Urinary bladder (tissue), 4 donors: ENCODE results near the gene BTRC. TPM values are rescaled to one million over a fixed set of nuclear protein-coding genes. Genes with fewer than 3 reads are reported as not detected.

Experiments used
- DNase-seq: peaks from one replicate; pipeline ENCODE4 v3.0.0-alpha.2; 2015; ENCODE audit errors: extremely low spot score
- H3K27ac ChIP-seq: one replicate; pipeline ENCODE4 v1.5.1; 2013; ENCODE audit warnings: low read depth, mild to moderate bottlenecking, moderate library complexity
- H3K36me3 ChIP-seq: one replicate; pipeline ENCODE4 v1.6.1; 2013; ENCODE audit warnings: mild to moderate bottlenecking, moderate library complexity; ENCODE audit not compliant: insufficient read depth
- H3K4me1 ChIP-seq: one replicate; pipeline ENCODE4 v1.6.1; 2013; ENCODE audit warnings: mild to moderate bottlenecking, moderate library complexity; ENCODE audit not compliant: insufficient read depth
- H3K4me3 ChIP-seq: one replicate; pipeline ENCODE4 v1.5.1; 2013; ENCODE audit warnings: low read depth, low read length
- WGBS: extraction: QIAGEN DNeasy Blood & Tissue Kit; methylation state at CpG from one replicate; pipeline ENCODE4 v1.1.7; 2013; 5-methylcytosine and 5-hydroxymethylcytosine counted together
- polyA plus RNA-seq: library from polyadenylated mRNA; stranded (reverse); fragments of 200-250 nt; gene quantifications from one replicate; pipeline ENCODE4 v1.2.3, GENCODE V29; 2013
- total RNA-seq: library from RNA; depleted of rRNA; stranded (reverse); fragments of >200 nt; gene quantifications from one replicate; pipeline ENCODE4 v1.2.3, GENCODE V29; 2014
- donor health status: healthy with polysubstance abuse.
- donor health status: healthy.

The BTRC gene
- total and polyA plus RNA-seq, 2 donors, result 8.5 to 17.0 TPM

DNA sequence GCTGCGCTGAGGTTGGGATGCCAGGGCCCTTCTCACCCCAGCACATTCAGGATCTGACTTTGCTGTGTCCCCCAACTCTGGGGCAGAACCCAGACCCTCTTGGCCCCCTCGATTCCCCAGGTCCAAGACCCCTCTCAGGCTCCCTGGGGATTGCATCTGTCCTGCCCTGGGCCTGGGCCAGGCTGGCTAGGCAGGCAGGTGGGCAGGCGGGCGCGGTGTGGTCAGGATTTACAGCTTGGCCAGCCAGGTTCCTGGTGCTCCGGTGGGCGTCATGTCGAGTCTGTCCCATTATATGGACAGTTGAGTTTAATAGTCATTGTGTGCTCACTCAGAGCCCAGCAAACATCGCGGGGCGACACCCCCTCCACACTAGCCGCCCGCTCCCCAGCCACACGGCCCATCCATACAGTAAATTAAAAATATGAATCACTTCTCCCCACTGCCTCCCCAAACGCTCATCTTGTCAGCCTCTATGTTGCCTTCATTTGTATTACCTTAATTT is 210.6 kb downstream of the BTRC start:
- no peaks in the 10 kb centered on the region for H3K4me1 ChIP-seq
- no peak overlapping the region for H3K27ac ChIP-seq
- 84% methylated on average over 15 of the region's 15 CpGs for WGBS
- no peaks in the 10 kb centered on the region for H3K36me3 ChIP-seq
- no peak for DNase-seq
- no peak overlapping the region for H3K4me3 ChIP-seq

DNA sequence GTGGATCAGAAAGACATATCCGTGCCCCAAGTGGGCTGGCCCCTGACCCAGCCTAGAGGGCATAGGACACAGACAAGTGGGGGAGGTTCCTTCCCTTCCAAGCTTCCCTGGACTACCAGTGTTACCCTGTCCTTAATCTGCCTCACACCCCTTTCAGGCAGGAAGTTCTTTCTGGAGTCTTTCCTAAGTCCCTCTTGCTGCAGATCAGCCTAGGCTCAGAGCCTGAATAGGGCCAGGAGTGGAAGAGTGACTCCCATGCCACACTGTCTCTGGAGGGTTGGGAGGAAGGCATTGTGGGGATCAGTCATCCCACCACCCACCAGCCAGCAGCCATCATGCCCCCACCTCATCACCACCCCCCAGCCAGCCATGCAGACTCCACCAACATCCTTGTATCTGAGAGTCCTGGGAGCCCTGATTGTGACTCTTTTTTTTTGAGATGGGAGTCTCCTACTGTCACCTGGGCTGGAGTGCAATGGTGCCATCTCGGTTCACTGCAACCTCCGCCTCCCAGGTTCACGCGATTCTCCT is 211.5 kb downstream of the BTRC start:
- no peak for DNase-seq
- Histone ChIP-seq H3K4me1 (no peaks in the 10 kb centered on the region), H3K36me3 (no peaks in the 10 kb centered on the region), H3K4me3 (no peak overlapping the region), H3K27ac (no peak overlapping the region)
- WGBS, result 89% methylated on average over 5 of the region's 5 CpGs

- DNase-seq, result no peak
- WGBS, result 65% methylated on average over 8 of the region's 8 CpGs
Measured at GRCh38 chr10:101565936-101566332, 212.0 kb downstream of the BTRC start.

DNA sequence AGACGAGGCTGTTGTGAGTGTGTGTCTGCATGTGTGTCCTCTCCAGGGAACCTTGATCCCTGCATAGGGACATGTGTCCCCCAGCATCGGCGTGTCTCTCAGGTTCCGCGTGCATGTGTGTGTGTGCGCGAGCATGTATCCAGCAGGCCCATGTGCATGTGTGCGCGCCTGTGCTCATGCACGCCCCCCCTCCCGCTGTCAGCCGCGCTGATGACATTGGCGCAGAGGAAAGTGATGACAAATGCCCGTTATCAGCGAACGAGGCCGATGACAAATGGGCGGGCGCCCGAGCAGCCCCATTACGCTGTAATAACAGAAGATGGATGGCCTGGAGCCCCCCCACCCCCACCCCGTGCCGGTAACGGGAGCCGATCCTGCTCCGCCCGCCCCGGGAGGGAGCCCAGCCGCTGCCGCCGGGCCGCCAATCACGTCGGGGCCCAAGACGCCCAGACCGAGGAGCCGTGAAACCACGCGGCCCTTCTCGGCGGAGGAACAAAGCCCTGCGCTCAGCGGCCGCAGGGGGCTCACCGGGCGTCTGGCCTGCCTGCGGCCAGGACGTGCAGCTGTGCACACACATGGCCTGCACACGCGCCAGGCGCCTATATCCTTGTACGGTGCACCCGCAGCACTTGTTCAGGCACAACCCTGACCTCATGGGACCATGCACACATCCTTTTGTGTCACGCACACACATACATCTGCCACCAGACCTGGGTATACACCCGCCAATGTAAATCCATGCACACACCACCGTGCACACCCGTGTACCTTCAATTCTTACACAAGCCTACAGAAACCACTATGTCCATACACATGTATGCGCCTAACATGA is 212.6 kb downstream of the BTRC start:
- no peak for DNase-seq
- Histone ChIP-seq H3K4me3 (no peak overlapping the region), H3K36me3 (no peaks in the 10 kb centered on the region), H3K27ac (no peak overlapping the region), H3K4me1 (no peaks in the 10 kb centered on the region)
- 13% methylated on average over 59 of the region's 59 CpGs for WGBS

More at GRCh38 chr10:101565936-101566332, 212.0 kb downstream of the BTRC start:
- Histone ChIP-seq H3K4me1 (no peaks in the 10 kb centered on the region), H3K27ac (no peak overlapping the region), H3K36me3 (no peaks in the 10 kb centered on the region), H3K4me3 (no peak overlapping the region)

- DNase-seq, result no peak
- H3K27ac ChIP-seq, result no peak overlapping the region
- H3K4me1 ChIP-seq, result no peaks in the 10 kb centered on the region
- no peak overlapping the region for H3K4me3 ChIP-seq
- no peaks in the 10 kb centered on the region for H3K36me3 ChIP-seq
- 78% methylated on average over 7 of the region's 7 CpGs for WGBS
Measured at GRCh38 chr10:101567165-101568006, 213.4 kb downstream of the BTRC start.

DNA sequence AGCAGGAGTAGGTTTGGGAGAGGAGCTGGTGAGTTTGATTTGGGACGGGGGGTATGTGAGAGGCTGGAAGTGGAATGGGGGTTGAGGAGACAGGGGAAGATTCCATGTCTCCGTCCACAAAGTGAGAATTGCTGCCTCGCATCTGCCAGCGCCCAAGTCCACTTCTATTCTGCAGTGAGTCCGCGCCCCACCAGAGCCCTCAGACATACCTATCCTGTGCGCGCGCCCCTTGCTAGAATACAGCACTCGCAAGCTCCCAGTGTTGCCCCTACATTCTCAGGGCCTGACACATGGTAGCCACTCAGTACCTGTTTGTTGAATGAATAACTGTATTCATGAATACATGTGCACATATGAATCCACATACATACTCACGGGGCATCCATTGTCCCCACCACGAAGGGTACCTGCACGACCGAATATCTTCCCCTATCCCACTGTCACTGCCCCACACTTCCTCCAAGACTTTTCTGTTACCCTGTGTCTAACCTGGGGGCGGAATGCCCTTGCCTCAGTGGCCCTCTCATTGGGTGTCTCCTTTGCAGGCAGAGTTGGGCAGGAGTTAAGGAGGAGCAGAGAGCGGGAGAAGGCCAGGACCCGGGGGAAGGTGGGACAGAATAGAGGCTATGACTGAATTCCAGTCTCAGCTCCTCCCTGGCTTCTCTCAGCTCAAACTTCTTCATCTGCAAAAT is 214.2 kb downstream of the BTRC start:
- no peaks in the 10 kb centered on the region for H3K36me3 ChIP-seq

GRCh38 chr10:101569323-101569621 is 215.3 kb downstream of the BTRC start:
- no peak for DNase-seq
- Histone ChIP-seq H3K36me3 (no peaks in the 10 kb centered on the region), H3K27ac (no peak overlapping the region), H3K4me1 (no peaks in the 10 kb centered on the region), H3K4me3 (no peak overlapping the region)
- WGBS, result 14% methylated on average over 11 of the region's 11 CpGs

More for the DNA sequence above, 214.2 kb downstream of the BTRC start:
- no peaks in the 10 kb centered on the region for H3K4me1 ChIP-seq
- no peak overlapping the region for H3K27ac ChIP-seq
- no peak for DNase-seq
- H3K4me3 ChIP-seq, result no peak overlapping the region
- 91% methylated on average over 17 of the region's 17 CpGs for WGBS

GRCh38 chr10:101569622-101570427 is 215.9 kb downstream of the BTRC start:
- peak overlapping the region; percentile 27 for H3K4me3 ChIP-seq
- no peak for DNase-seq
- H3K36me3 ChIP-seq, result no peaks in the 10 kb centered on the region
- no peaks in the 10 kb centered on the region for H3K4me1 ChIP-seq
- 1% methylated on average over 56 of the region's 56 CpGs for WGBS
- no peak overlapping the region for H3K27ac ChIP-seq

DNA sequence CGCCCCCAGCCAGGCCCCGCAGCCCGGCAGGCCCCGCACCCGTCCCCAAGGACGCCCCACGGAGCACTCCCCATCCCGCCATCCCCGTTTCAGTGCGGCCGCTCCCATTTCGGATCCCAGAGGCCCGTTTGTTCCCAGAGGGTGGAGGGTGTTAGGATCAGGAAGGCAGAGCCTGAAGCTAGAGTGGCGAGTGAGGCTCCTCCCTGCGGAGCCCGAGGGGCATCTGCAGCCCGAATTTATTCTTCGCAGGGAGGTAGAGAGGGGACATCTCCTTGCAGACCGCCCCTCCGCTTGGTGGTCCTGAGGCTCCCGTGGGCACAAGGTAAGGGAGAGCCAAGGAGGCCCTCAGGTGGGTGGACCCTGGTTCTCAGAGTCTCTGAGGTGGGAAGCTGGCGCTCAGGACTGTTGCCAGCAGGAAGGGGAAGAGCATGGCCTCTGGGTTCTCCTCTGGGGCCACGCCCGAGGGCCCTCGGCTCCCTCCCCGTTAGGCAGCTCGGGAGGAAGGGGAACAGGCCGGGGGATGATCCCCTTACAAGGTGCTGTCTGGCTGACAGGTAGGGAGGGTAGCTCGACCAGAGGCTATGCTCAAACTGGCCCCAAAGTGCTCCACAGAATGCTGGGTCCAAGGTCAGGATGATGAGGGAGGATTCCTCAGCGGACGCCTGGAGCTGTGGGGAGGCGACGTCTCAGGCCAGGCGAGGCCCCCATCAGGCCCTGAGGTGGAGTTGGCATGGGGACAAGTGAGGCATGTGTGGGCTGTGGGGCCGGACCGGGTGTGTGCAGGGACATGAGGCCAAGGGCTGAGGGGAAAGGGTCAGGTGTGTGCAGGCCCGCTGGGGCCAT is 216.7 kb downstream of the BTRC start:
- DNase-seq, result no peak
- 8% methylated on average over 37 of the region's 37 CpGs for WGBS

GRCh38 chr10:101571271-101571925 is 217.4 kb downstream of the BTRC start:
- 66% methylated on average over 8 of the region's 8 CpGs for WGBS
- Histone ChIP-seq H3K4me1 (no peaks in the 10 kb centered on the region), H3K27ac (no peak overlapping the region), H3K4me3 (no peak overlapping the region), H3K36me3 (no peaks in the 10 kb centered on the region)
- no peak for DNase-seq

More for the DNA sequence above, 216.7 kb downstream of the BTRC start:
- H3K4me3 ChIP-seq, result peak overlapping the region; percentile 5
- no peak overlapping the region for H3K27ac ChIP-seq
- no peaks in the 10 kb centered on the region for H3K36me3 ChIP-seq
- no peaks in the 10 kb centered on the region for H3K4me1 ChIP-seq

DNA sequence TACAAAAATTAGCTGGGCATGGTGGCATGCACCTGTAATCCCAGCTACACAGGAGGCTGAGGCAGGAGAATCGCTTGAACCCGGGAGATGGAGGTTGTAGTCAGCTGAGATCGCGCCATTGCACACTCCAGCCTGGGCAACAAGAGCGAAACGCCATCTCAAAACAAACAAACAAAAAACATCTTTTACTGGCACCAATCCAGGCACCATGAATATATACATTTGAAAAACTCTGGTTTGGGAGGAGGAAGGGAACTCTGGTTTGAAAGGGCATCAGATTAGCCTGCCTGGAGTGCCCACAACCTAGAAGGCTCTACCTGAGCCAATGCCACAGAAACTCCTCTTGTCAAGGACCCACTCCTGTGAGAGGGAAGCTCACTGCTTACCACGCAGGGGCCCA is 218.2 kb downstream of the BTRC start:
- Histone ChIP-seq H3K4me3 (no peak overlapping the region), H3K4me1 (no peaks in the 10 kb centered on the region), H3K27ac (no peak overlapping the region), H3K36me3 (no peaks in the 10 kb centered on the region)
- no peak for DNase-seq
- WGBS, result 87% methylated on average over 7 of the region's 7 CpGs

GRCh38 chr10:101572785-101573184 is 218.8 kb downstream of the BTRC start:
- H3K36me3 ChIP-seq, result no peaks in the 10 kb centered on the region
- H3K4me3 ChIP-seq, result no peak overlapping the region
- no peak overlapping the region for H3K27ac ChIP-seq
- 93% methylated on average over 2 of the region's 2 CpGs for WGBS
- DNase-seq, result no peak
- no peaks in the 10 kb centered on the region for H3K4me1 ChIP-seq
